BLaER1 treated with 17β-estradiol and CSF1 and Interleukin-3, amounts not matched to agents 10 nM and 100 nM (cell line): ENCODE results near the gene SH3GL1.
A peak's percentile ranks its signal among the peaks of the same experiment; 100 is the strongest.

Source experiments
- H3K27ac ChIP-seq, 11 experiments: shearing (Covaris generic); formaldehyde crosslinking; 2 replicates each; pipeline ENCODE4 v1.8.1; 2022
- H3K27me3 ChIP-seq, 11 experiments: shearing (Covaris generic); formaldehyde crosslinking; 2 replicates each; pipeline ENCODE4 v1.8.1; 2022
- H3K36me3 ChIP-seq, 11 experiments: shearing (Covaris generic); formaldehyde crosslinking; 2 replicates each; pipeline ENCODE4 v1.8.1; 2022
- H3K4me1 ChIP-seq, 10 experiments: shearing (Covaris generic); formaldehyde crosslinking; 2 replicates each; pipeline ENCODE4 v1.8.1; 2022
- H3K4me2 ChIP-seq, 11 experiments: shearing (Covaris generic); formaldehyde crosslinking; 2 replicates each; pipeline ENCODE4 v1.8.1; 2022
- H3K4me3 ChIP-seq, 10 experiments: shearing (Covaris generic); formaldehyde crosslinking; 2 replicates each; pipeline ENCODE4 v1.8.1; 2022
- H3K9ac ChIP-seq, 11 experiments: shearing (Covaris generic); formaldehyde crosslinking; 2 replicates each; pipeline ENCODE4 v1.8.1; 2022
- H3K9me3 ChIP-seq, 11 experiments: shearing (Covaris generic); formaldehyde crosslinking; replicated peaks in 1 of 11; 2 replicates each; pipeline ENCODE4 v1.8.1; 2022
- H4K20me1 ChIP-seq, 11 experiments: shearing (Covaris generic); formaldehyde crosslinking; 2 replicates each; pipeline ENCODE4 v1.8.1; 2022
- Cebpa-rat ChIP-seq, 11 experiments: shearing (Covaris generic); IDR thresholded peaks; 2 replicates each; pipeline ENCODE4 v1.8.1; 2022

Gene SH3GL1

DNA sequence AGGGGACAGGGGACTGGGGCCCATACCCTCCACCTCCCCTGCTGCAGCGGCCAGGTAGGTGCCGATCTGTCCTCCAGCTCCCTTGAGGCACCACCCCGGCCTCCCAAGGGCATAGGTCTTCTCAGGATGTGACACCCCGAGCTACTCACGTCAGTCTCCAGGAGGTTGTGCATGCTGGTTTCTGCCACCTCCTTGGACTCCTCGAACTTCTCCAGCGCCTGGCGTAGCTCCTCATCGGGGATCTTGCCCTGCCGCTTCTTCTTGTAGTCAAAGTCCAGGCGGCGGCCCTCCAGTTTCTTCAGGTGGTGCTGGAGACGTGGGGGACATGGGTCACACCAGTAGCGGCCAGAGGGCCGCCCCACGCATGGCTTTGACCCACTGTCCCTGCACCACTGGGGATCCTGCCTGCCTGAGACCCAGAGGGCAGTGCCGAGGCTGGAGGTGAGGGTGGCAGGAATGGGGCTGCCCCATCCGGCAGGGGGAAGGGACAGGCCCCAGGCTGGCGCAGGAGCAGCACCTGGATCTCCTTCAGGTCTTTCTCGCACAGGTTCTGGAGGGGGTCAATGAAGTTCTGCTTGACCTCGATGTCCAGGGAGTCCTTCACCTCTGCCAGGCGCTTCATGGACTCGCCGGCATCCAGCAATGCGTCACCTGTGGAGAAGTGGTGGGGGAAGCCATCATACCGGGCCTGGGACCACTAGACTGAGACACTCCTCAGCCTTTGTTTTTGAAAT lies 36.6 kb downstream of the SH3GL1 start:
- H3K36me3 ChIP-seq = peaks cover 71 to 94% (median 83%) of the 10 kb centered on the region in 11 experiments
- 0 out of 22 replicates have a peak overlapping the region, but pooled peaks of 1 of the 11 experiments have one; percentile 2 for H3K27ac ChIP-seq
- peak overlapping the region in 3 of 11 experiments; percentile 14 to 39 (median 21); a peak in 5 of 22 replicates for H3K9ac ChIP-seq
- H3K4me3 ChIP-seq = no peak overlapping the region
- H3K4me2 ChIP-seq = no peak overlapping the region
- H4K20me1 ChIP-seq = peaks cover 49 to 99% (median 86%) of the 10 kb centered on the region in 11 experiments
- no peak for TF ChIP-seq Cebpa-rat (IDR thresholded peaks at IDR 0.05)
- H3K4me1 ChIP-seq = peaks cover 17 to 35% (median 33%) of the 10 kb centered on the region in 10 experiments
- H3K9me3 ChIP-seq = no peaks in the 10 kb centered on the region
- H3K27me3 ChIP-seq = no peaks in the 10 kb centered on the region

DNA sequence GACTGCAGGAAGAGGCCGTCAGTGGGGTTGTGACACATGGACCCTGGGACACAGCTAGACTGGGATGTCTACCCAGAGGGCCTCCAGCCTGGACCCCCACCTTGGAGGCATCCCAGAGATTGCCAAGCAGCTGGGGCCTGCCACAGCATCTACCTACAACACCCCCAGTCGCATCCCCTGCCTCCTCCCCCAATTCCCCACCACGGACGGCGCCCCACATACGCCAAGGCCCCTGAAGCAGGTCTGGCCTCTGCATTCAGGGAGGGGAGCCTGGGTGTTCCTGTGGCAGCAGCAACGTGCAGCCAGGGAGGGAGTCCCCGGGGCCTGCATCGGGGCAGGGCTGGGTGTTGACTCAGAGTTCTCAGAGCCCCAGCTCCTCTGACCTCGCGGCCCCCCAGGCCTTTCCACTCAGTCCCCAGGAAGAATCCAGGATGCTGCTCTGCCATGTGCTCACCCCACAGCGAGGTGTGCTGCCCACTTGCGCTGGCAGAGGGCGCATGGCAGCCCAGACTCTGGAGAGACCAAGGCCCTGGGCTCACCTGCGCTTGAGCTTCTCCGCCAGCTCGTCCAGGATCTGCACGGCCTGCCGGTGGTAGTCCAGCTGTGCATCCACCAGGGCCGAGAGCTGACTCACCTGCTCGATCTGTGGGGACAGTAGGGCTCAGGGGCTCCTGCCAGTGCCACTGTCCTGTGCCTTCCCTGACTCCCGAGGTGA lies 37.4 kb downstream of the SH3GL1 start:
- Histone ChIP-seq H3K27ac (peak overlapping the region in 4 of 11 experiments; percentile 2 to 38 (median 28); a peak in 5 of 22 replicates), H3K27me3 (no peaks in the 10 kb centered on the region), H3K4me1 (peaks cover 9 to 28% (median 25%) of the 10 kb centered on the region in 10 experiments), H3K4me2 (no peak overlapping the region), H3K9ac (peak overlapping the region in 4 of 11 experiments; percentile 2 to 39 (median 23); a peak in 2 of 22 replicates), H3K4me3 (no peak overlapping the region), H3K9me3 (no peaks in the 10 kb centered on the region), H4K20me1 (peaks cover 42 to 99% (median 83%) of the 10 kb centered on the region in 11 experiments), H3K36me3 (peaks cover 78 to 99% (median 90%) of the 10 kb centered on the region in 11 experiments)
- TF ChIP-seq Cebpa-rat (IDR thresholded peaks at IDR 0.05) = no peak

DNA sequence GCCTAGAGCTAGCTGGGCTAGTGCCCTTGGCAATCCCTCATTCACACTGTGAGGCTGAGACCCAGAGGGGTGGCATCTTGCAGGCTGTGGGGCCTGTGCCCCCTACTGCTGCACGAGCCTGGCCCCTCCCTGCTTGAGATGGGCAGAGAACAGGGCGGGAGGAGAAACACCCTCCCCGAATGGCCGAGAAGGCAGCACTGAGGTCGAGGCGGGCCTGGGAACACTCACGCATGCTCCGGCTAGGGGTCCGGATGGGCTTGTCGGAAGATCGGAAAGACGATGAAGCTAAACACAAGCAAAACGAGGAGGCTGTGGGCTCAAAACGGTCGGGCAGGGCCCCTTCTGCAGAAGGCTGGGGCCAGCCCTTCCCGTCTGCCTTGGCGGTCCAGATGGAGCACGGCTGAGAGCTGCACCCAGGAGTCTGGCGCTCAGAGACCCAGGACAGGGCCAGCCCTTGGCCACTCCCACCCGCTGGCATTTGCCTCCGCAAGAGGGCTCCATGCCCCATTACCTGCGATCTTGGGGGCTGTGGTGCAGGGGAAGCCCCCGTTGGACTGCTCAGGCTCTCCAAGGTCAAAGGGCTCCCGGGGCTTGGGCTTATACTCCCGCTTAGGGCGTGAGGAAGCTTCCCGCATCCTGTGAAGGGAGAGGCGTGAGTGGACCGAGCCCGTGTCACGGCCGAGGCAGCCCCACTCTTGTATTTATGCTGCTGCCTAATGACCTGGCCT lies 38.1 kb downstream of the SH3GL1 start:
- TF ChIP-seq Cebpa-rat (IDR thresholded peaks at IDR 0.05) = no peak
- Histone ChIP-seq H3K9me3 (no peaks in the 10 kb centered on the region), H4K20me1 (peaks cover 35 to 99% (median 79%) of the 10 kb centered on the region in 11 experiments), H3K36me3 (peaks cover 82 to 99% (median 96%) of the 10 kb centered on the region in 11 experiments), H3K27me3 (no peaks in the 10 kb centered on the region), H3K4me3 (no peak overlapping the region), H3K4me2 (no peak overlapping the region), H3K27ac (peak overlapping the region in 2 of 11 experiments; percentile 25 to 38; a peak in 3 of 22 replicates), H3K9ac (peak overlapping the region in 1 of 11 experiments; percentile 2; a peak in 1 of 22 replicates), H3K4me1 (peaks cover 2 to 21% (median 18%) of the 10 kb centered on the region in 10 experiments)

DNA sequence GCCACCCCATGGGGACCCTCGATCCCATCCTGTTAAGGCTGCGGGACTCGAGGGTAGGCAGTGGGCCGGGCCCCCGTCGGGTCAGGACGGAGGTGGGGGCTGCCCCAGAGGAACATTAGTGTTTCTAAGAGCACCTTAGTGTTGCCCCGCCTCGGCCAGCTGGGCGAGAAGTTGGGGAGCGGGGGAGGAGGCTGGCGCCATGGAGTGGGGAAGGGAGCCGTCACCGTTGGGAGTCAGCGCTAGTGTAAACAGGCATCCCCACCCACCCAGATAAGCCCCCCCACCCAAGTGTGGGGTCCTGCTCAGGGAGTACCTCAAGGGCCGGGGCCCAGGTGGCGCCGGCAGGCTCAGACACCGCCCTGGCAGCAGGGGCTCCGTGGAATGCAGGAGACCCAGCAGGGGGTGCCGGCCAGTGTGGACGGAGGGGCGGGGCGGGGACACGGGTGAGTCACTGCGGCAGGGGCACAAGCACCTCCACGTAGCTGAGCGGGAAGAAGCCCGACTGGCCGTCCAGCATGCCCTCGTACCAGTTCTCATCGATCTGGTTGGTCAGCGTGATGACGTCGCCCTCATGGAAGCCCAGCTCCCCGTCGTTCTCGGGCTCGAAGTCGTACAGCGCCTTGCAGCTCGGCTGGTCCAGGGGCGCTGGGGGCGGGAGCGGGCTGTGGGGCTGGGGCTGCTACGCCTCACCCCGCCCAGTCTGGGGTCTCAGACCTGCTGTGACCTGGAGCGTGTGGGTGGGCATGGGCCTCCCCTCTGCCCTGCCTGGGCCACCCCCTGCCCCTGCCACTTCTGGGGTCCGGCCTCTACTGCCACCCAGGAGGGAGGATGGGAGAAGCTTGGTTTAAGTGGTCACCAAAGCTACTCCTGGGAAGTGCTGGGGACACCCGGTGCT lies 38.9 kb downstream of the SH3GL1 start:
- peaks cover 85 to 100% (median 96%) of the 10 kb centered on the region in 11 experiments for H3K36me3 ChIP-seq

DNA sequence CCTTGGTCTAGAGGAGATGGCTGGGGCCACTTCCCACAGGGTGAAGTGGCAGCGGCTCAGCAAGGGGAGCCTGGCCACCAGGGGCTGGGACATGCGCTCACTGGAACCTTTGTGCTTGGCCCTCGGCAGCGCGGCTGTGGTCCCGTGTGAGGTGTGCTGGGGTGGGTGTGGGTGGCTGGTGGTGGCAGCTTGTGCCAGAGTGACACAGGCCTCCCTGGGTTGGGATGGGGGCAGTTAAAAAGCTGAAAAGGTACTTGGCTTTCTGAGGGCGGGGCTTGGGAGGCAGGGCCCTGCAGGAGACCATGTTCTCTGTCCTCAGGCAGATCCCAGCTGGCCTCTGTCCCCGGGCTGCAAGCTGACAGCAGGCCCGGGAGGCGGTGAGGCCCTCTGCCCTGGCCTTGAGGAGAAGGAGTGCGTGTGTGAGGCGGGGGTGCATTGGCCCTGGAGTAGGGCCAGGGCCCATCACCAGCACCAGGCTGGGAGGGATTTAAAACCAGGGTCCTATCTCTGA lies 39.7 kb downstream of the SH3GL1 start:
- H3K27ac ChIP-seq = 0 out of 22 replicates have a peak overlapping the region, but pooled peaks of 1 of the 11 experiments have one; percentile 2
- TF ChIP-seq Cebpa-rat (IDR thresholded peaks at IDR 0.05) = no peak
- peak overlapping the region in 1 of 11 experiments; percentile 2; a peak in 1 of 22 replicates for H3K9ac ChIP-seq
- H3K4me3 ChIP-seq = no peak overlapping the region
- no peaks in the 10 kb centered on the region for H3K9me3 ChIP-seq
- peaks cover 22 to 97% (median 69%) of the 10 kb centered on the region in 11 experiments for H4K20me1 ChIP-seq
- H3K27me3 ChIP-seq = no peaks in the 10 kb centered on the region
- peaks cover 0 to 6% (median 4%) of the 10 kb centered on the region in 10 experiments; a peak in 14 of 20 replicates for H3K4me1 ChIP-seq
- H3K4me2 ChIP-seq = no peak overlapping the region
- peaks cover 79 to 100% (median 96%) of the 10 kb centered on the region in 11 experiments for H3K36me3 ChIP-seq

More for the DNA sequence above, 38.9 kb downstream of the SH3GL1 start:
- Histone ChIP-seq H3K4me1 (peaks cover 0 to 13% (median 11%) of the 10 kb centered on the region in 10 experiments; a peak in 16 of 20 replicates), H4K20me1 (peaks cover 29 to 99% (median 76%) of the 10 kb centered on the region in 11 experiments), H3K27ac (no peak overlapping the region), H3K27me3 (no peaks in the 10 kb centered on the region), H3K4me3 (no peak overlapping the region), H3K9me3 (no peaks in the 10 kb centered on the region), H3K9ac (no peak overlapping the region; a peak in 1 of 22 replicates), H3K4me2 (no peak overlapping the region)
- TF ChIP-seq Cebpa-rat (IDR thresholded peaks at IDR 0.05) = no peak

DNA sequence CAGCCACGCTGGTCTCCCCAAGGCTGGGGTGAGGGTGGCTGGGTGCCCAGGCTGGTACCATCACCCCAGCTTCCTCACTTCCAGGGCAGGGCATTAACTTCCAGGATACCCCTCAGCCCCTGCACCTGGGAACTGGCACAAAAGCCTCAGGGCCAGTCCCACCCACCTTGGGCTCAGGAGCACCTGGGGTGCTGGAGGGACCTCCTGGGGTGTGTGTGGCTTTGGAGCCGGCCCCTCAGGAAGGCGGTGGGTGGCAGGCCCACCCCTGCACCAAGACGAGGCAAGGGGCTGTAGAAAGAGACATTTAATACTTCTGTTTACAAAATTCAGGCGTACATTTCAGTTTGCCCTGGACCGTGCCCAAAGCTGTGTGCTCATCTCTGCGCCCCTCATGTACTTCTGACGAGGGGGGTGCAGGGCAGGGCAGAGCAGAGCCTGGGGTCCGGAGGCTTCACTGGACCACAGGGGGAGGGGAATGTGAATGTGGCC lies 40.2 kb downstream of the SH3GL1 start:
- Histone ChIP-seq H3K36me3 (peaks cover 73 to 100% (median 90%) of the 10 kb centered on the region in 11 experiments), H4K20me1 (peaks cover 18 to 92% (median 63%) of the 10 kb centered on the region in 11 experiments; a peak in 20 of 22 replicates), H3K4me1 (peaks cover 0 to under 1% (median 0%) of the 10 kb centered on the region in 10 experiments; a peak in 2 of 20 replicates), H3K27me3 (no peaks in the 10 kb centered on the region), H3K9ac (peak overlapping the region in 1 of 11 experiments; percentile 22; a peak in 1 of 22 replicates), H3K4me2 (no peak overlapping the region), H3K27ac (peak overlapping the region in 1 of 11 experiments; percentile 2; a peak in 1 of 22 replicates), H3K9me3 (no peaks in the 10 kb centered on the region), H3K4me3 (no peak overlapping the region)
- TF ChIP-seq Cebpa-rat (IDR thresholded peaks at IDR 0.05) = no peak

DNA sequence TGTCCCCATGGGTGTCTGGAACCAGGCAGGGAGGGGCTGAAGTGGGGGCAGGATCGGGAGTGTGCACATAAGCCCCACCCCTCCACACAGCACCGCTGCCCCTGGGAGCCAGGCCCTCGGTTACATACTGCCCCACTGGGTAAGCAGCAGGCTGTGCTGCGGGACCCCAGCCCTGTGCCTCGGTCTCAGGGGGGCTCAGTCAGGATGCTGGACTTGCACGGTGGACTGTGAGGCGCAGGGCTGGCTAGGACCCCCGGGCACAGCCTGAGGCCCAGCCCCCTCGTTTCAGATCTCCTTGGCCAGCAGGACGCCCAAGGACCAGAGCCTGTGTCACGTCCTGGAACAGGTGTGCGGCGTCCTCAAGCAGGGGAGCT lies 40.7 kb downstream of the SH3GL1 start:
- no peak for TF ChIP-seq Cebpa-rat (IDR thresholded peaks at IDR 0.05)
- 0 out of 22 replicates have a peak overlapping the region, but pooled peaks of 1 of the 11 experiments have one; percentile 22 for H3K9ac ChIP-seq
- no peaks in the 10 kb centered on the region for H3K27me3 ChIP-seq
- no peak overlapping the region; a peak in 1 of 22 replicates for H3K27ac ChIP-seq
- H3K36me3 ChIP-seq = peaks cover 69 to 98% (median 88%) of the 10 kb centered on the region in 11 experiments
- H3K4me3 ChIP-seq = no peak overlapping the region
- no peaks in the 10 kb centered on the region for H3K9me3 ChIP-seq
- peaks cover 18 to 92% (median 58%) of the 10 kb centered on the region in 11 experiments; a peak in 20 of 22 replicates for H4K20me1 ChIP-seq
- no peaks in the 10 kb centered on the region for H3K4me1 ChIP-seq
- H3K4me2 ChIP-seq = no peak overlapping the region
